H1 (cell line): ENCODE measurements around the gene ZNF746. TPM values are rescaled to one million over a fixed set of nuclear protein-coding genes. Genes with fewer than 3 reads are reported as not detected.

Experiments used
- CTCF ChIA-PET: fragments of 300-600 bp; sonication (Branson Sonifier 250); formaldehyde crosslinking; loops from one replicate; lab custom pipeline; 2021; ENCODE audit not compliant: partially characterized antibody; lab: Charles Lee
- POLR2A ChIA-PET: fragments of 300-600 bp; sonication (Branson Sonifier 250); formaldehyde crosslinking; loops from one replicate; lab custom pipeline; 2021; ENCODE audit warnings: inconsistent platforms; ENCODE audit not compliant: partially characterized antibody; lab: Charles Lee
- DNase-seq, 2 experiments: peaks; one replicate each; pipeline versions ENCODE4 v3.0.0 to v3.0.0-alpha.2; 2010 to 2022; ENCODE audit warnings: low spot score in 2 of 2, low read depth in 1 of 2, mixed read lengths in 1 of 2
- FAIRE-seq: peaks from 2 replicates; lab custom pipeline; 2011; peaks lifted over from hg19 to GRCh38; lab: Jason Lieb, UNC
- H2AFZ ChIP-seq: 2 replicates; pipeline ENCODE4 v1.8.1; 2012; ENCODE audit warnings: low read length, inconsistent platforms
- H2AK5ac ChIP-seq: 2 replicates; pipeline ENCODE4 v1.6.1; 2013; ENCODE audit warnings: low read depth, low read length
- H2BK120ac ChIP-seq: replicated peaks from 2 replicates; pipeline ENCODE3; 2013; ENCODE audit warnings: low read depth, low read length, inconsistent platforms
- H2BK12ac ChIP-seq: 2 replicates; pipeline ENCODE4 v1.6.1; 2013; ENCODE audit warnings: low read depth, low read length
- H2BK15ac ChIP-seq: 2 replicates; pipeline ENCODE4 v1.6.1; 2013; ENCODE audit warnings: low read length
- H2BK20ac ChIP-seq: 2 replicates; pipeline ENCODE4 v1.6.1; 2013; ENCODE audit warnings: low read length
- H2BK5ac ChIP-seq: 2 replicates; pipeline ENCODE4 v1.6.1; 2013; ENCODE audit warnings: low read depth, low read length
- H3K14ac ChIP-seq: 2 replicates; pipeline ENCODE4 v1.6.1; 2013; ENCODE audit warnings: inconsistent platforms; ENCODE audit not compliant: insufficient read length
- H3K18ac ChIP-seq: 2 replicates; pipeline ENCODE4 v1.6.1; 2013; ENCODE audit warnings: low read length; ENCODE audit errors: extremely low read depth
- H3K23ac ChIP-seq: 2 replicates; pipeline ENCODE4 v1.6.1; 2013; ENCODE audit warnings: inconsistent platforms; ENCODE audit not compliant: insufficient read length
- H3K23me2 ChIP-seq: 2 replicates; pipeline ENCODE4 v1.6.1; 2013; ENCODE audit warnings: low read depth, low read length
- H3K27ac ChIP-seq: 2 replicates; pipeline ENCODE4 v1.6.1; 2011; ENCODE audit warnings: low read depth, low read length, inconsistent platforms
- H3K27me3 ChIP-seq, 4 experiments: replicated peaks in 1 of 4; 1 replicate in 1 of 4; 2 replicates in 3 of 4; pipeline versions ENCODE4 v1.6.1 to v1.8.1; 2011 to 2013; ENCODE audit warnings: low read length in 3 of 4, mild to moderate bottlenecking in 3 of 4, inconsistent platforms in 2 of 4, mixed read lengths in 2 of 4, moderate library complexity in 1 of 4; ENCODE audit not compliant: control insufficient read depth in 3 of 4, insufficient read depth in 3 of 4; ENCODE audit errors: extremely low read depth in 1 of 4
- H3K36me3 ChIP-seq, 4 experiments: 2 replicates each; pipeline versions ENCODE4 v1.6.1 to v1.8.1; 2011 to 2013; ENCODE audit warnings: mild to moderate bottlenecking in 4 of 4, low read length in 3 of 4, moderate library complexity in 2 of 4, control low read depth in 1 of 4, inconsistent platforms in 1 of 4; ENCODE audit not compliant: insufficient read depth in 4 of 4, control insufficient read depth in 2 of 4
- H3K4ac ChIP-seq: replicated peaks from 2 replicates; pipeline ENCODE3; 2013; ENCODE audit warnings: low read length, low read depth, mixed read lengths, inconsistent platforms; ENCODE audit not compliant: insufficient read length
- H3K4me1 ChIP-seq, 4 experiments: replicated peaks in 1 of 4; 1 replicate in 1 of 4; 2 replicates in 3 of 4; pipeline versions ENCODE4 v1.6.1 to v1.8.1; 2011 to 2013; ENCODE audit warnings: low read length in 3 of 4, inconsistent platforms in 2 of 4, mixed read lengths in 1 of 4; ENCODE audit not compliant: insufficient read depth in 4 of 4, control insufficient read depth in 3 of 4
- H3K4me2 ChIP-seq, 2 experiments: 2 replicates each; pipeline versions ENCODE4 v1.6.1 to v1.8.1; 2011 to 2013; ENCODE audit warnings: low read depth in 2 of 2, low read length in 2 of 2, control low read depth in 1 of 2, inconsistent platforms in 1 of 2, mild to moderate bottlenecking in 1 of 2; ENCODE audit not compliant: insufficient read depth in 1 of 2
- H3K4me3 ChIP-seq, 4 experiments: fragments of 200-600, 300-600 bp in 1 of 4; sonication (generic), shearing (Covaris generic), sonication (Bioruptor Twin) in 1 of 4; 2 replicates each; pipeline versions ENCODE4 v1.5.1 to v1.8.1; 2011 to 2016; ENCODE audit warnings: low read length in 4 of 4, low read depth in 3 of 4, control low read depth in 2 of 4, inconsistent platforms in 2 of 4, mild to moderate bottlenecking in 2 of 4, mixed read lengths in 1 of 4, moderate library complexity in 1 of 4; ENCODE audit not compliant: insufficient read depth in 2 of 4; ENCODE audit errors: extremely low read depth in 1 of 4
- H3K56ac ChIP-seq: replicated peaks from 2 replicates; pipeline ENCODE3; 2013; ENCODE audit warnings: low read depth, mild to moderate bottlenecking, mixed read lengths, low read length, inconsistent platforms; ENCODE audit not compliant: insufficient read length
- H3K79me1 ChIP-seq: 2 replicates; pipeline ENCODE4 v1.6.1; 2013; ENCODE audit warnings: low read depth, low read length, control low read depth
- H3K79me2 ChIP-seq, 2 experiments: 2 replicates each; pipeline versions ENCODE4 v1.6.1 to v1.8.1; 2012 to 2013; ENCODE audit warnings: low read length in 2 of 2, mild to moderate bottlenecking in 2 of 2, inconsistent platforms in 1 of 2; ENCODE audit not compliant: insufficient read depth in 2 of 2, control insufficient read depth in 1 of 2
- H3K9ac ChIP-seq, 4 experiments: replicated peaks in 1 of 4; 1 replicate in 1 of 4; 2 replicates in 3 of 4; pipeline versions ENCODE4 v1.6.1 to v1.8.1; 2011 to 2013; ENCODE audit warnings: low read depth in 3 of 4, low read length in 3 of 4, control low read depth in 2 of 4, mild to moderate bottlenecking in 2 of 4, moderate library complexity in 2 of 4, inconsistent platforms in 1 of 4; ENCODE audit errors: extremely low read depth in 1 of 4
- H3K9me3 ChIP-seq, 2 experiments: 2 replicates each; pipeline versions ENCODE4 v1.6.1 to v1.8.1; 2012 to 2013; ENCODE audit warnings: mild to moderate bottlenecking in 2 of 2, moderate library complexity in 2 of 2, control low read depth in 1 of 2, inconsistent platforms in 1 of 2, low read depth in 1 of 2, low read length in 1 of 2, mixed read lengths in 1 of 2; ENCODE audit not compliant: insufficient read depth in 2 of 2
- H4K20me1 ChIP-seq, 2 experiments: replicated peaks in 1 of 2; 2 replicates each; pipeline versions ENCODE3 to v1.8.1; 2011 to 2013; ENCODE audit warnings: inconsistent platforms in 2 of 2, low read length in 2 of 2, mild to moderate bottlenecking in 1 of 2; ENCODE audit not compliant: insufficient read depth in 2 of 2, control insufficient read depth in 1 of 2
- H4K5ac ChIP-seq: 2 replicates; pipeline ENCODE4 v1.6.1; 2013; ENCODE audit warnings: low read length, low read depth, mixed read lengths, inconsistent platforms; ENCODE audit not compliant: insufficient read length
- H4K8ac ChIP-seq: 2 replicates; pipeline ENCODE4 v1.8.0; 2013; ENCODE audit warnings: mild to moderate bottlenecking, moderate library complexity, low read length, inconsistent platforms; ENCODE audit not compliant: insufficient read depth; ENCODE audit errors: extremely low read depth
- H4K91ac ChIP-seq: replicated peaks from 2 replicates; pipeline ENCODE3; 2013; ENCODE audit warnings: low read length, mixed read lengths, inconsistent platforms; ENCODE audit not compliant: insufficient read length
- BCL11A ChIP-seq, 2 experiments: IDR thresholded peaks; one replicate each; pipeline ENCODE4 v1.6.1; 2011; ENCODE audit warnings: low read depth in 2 of 2, low read length in 2 of 2, mild to moderate bottlenecking in 2 of 2
- SAP30 ChIP-seq: fragments of 300-600 bp; sonication (generic); IDR thresholded peaks from 2 replicates; pipeline ENCODE4 v1.7.1; 2012; ENCODE audit warnings: low read length, moderate library complexity, mild to moderate bottlenecking, inconsistent platforms; ENCODE audit not compliant: insufficient read depth, insufficient replicate concordance
- WGBS, 2 experiments: shearing (Covaris generic) in 1 of 2; methylation state at CpG; one replicate each; pipeline versions ENCODE4 v1.1.6 to v1.1.7; 2013 to 2015; ENCODE audit warnings: low lambda C conversion rate in 2 of 2, mixed read lengths in 2 of 2, inconsistent platforms in 1 of 2, low coverage in 1 of 2, missing lambda C conversion rate in 1 of 2; ENCODE audit not compliant: insufficient replicate concordance in 2 of 2, insufficient coverage in 1 of 2, insufficient read length in 1 of 2; ENCODE audit errors: extremely low coverage in 1 of 2, missing lambda C conversion rate in 1 of 2; 5-methylcytosine and 5-hydroxymethylcytosine counted together
- polyA plus RNA-seq, 7 experiments: library from polyadenylated mRNA; depleted of rRNA in 3 of 7; stranded (reverse) in 5 of 7; unstranded in 2 of 7; fragments of >200 nt in 5 of 7; fragments of 200-250 nt in 2 of 7; gene quantifications; 1 replicate in 5 of 7; 2 replicates in 1 of 7; 4 replicates in 1 of 7; pipeline versions ENCODE4 v1.2.1 to v1.2.3, GENCODE V29; 2011 to 2013; ENCODE audit warnings: missing spikeins in 2 of 7, mixed read lengths in 2 of 7
- total RNA-seq: library from RNA; stranded (reverse); fragmentation: NEBNext Ultra II Directional; extraction: Animal tissue kit (Norgen Biotek cat#: 25700); gene quantifications from 2 replicates; pipeline ENCODE4 v1.2.1, GENCODE V29; 2021

The ZNF746 gene
- total and polyA plus RNA-seq, 2 of the 8 experiments (the other 6 are each of a cell fraction or from before 2014, with no cell fraction given), result 7.5 to 15.6 TPM

DNA sequence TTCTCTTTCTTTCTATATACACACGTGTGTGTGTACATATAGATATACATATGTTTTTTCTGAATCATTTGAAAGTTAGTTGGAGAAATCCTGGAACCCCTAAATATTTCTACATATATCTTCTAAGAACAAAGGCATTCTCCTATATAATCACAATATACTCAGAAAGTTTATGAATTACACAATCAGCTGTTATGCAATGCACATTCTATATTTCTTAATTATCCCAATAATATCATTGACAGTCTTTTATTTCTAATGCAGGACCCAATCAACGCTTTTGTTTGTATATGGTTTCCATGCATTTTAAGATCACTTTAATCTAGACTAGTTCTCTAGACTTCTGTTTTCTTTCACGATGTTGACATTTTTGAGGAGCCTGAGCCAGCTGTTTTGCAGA, 27.7 kb upstream of the ZNF746 start:
- CTCF ChIA-PET, result interaction anchor here (0.7 kb wide), 1 partner anchor 98 kb away, joined by 3 read pairs; no protein-coding TSS in a partner anchor
- H2BK20ac ChIP-seq, result no peak overlapping the region
- FAIRE-seq (no peak), DNase-seq (no peak)
- H3K79me1 ChIP-seq, result no peaks in the 10 kb centered on the region
- H4K5ac ChIP-seq, result no peak overlapping the region
- H3K23me2 ChIP-seq, result no peaks in the 10 kb centered on the region
- no peak overlapping the region for H2BK120ac ChIP-seq
- H3K9me3 ChIP-seq, result peaks cover 42 to 45% of the 10 kb centered on the region in 2 experiments
- no peak overlapping the region for H4K8ac ChIP-seq
- H4K20me1 ChIP-seq, result no peaks in the 10 kb centered on the region
- H2BK12ac ChIP-seq, result no peak overlapping the region
- no peak overlapping the region for H3K4me3 ChIP-seq
- TF ChIP-seq SAP30, result no peak
- TF ChIP-seq BCL11A (IDR thresholded peaks at IDR 0.05; ENCODE audit: low read depth in 2 of 2, low read length in 2 of 2), result no peak
- WGBS, 2 experiments, result 82% methylated on average over 3 of the region's 3 CpGs; no CpG with 5 or more reads in 1 of the 2 experiments
- no peak overlapping the region for H2BK15ac ChIP-seq
- H3K9ac ChIP-seq, result no peak overlapping the region
- no peak overlapping the region for H2AK5ac ChIP-seq
- H3K14ac ChIP-seq, result no peak overlapping the region
- H3K27me3 ChIP-seq, result no peaks in the 10 kb centered on the region
- no peaks in the 10 kb centered on the region for H3K4me1 ChIP-seq
- no peak overlapping the region for H3K23ac ChIP-seq
- no peak overlapping the region for H3K4me2 ChIP-seq
- no peak overlapping the region for H3K4ac ChIP-seq
- no peak overlapping the region for H3K27ac ChIP-seq
- POLR2A ChIA-PET, result no interaction called here
- H3K79me2 ChIP-seq, result no peaks in the 10 kb centered on the region
- no peak overlapping the region for H4K91ac ChIP-seq
- H2AFZ ChIP-seq, result no peak overlapping the region
- no peaks in the 10 kb centered on the region for H3K36me3 ChIP-seq
- H3K56ac ChIP-seq, result no peak overlapping the region
- H2BK5ac ChIP-seq, result no peak overlapping the region
- no peak overlapping the region for H3K18ac ChIP-seq
